Renal pelvis (tissue), 12 donors: ENCODE data around the gene USP54. TPM values are rescaled to one million over a fixed set of nuclear protein-coding genes. Genes with fewer than 3 reads are reported as not detected.
"Not testable (repeated sequence)": the region's sequence is repeated elsewhere in the genome, so short reads cannot be mapped to it uniquely, and the experiment has no call there.

Experiments used
- DNase-seq: peaks from one replicate; pipeline ENCODE4 v3.0.0-alpha.2; 2013
- long read RNA-seq, 16 experiments: transcript quantifications; one replicate each; lab custom pipeline, GENCODE V29; 2026
- polyA plus RNA-seq, 3 donors: library from polyadenylated mRNA; unstranded; fragments of 120-200 nt; gene quantifications; one replicate each; pipeline ENCODE4 v1.2.1, GENCODE V29; 2013; ENCODE audit not compliant: insufficient read length in 3 of 3

The USP54 gene, protein sequence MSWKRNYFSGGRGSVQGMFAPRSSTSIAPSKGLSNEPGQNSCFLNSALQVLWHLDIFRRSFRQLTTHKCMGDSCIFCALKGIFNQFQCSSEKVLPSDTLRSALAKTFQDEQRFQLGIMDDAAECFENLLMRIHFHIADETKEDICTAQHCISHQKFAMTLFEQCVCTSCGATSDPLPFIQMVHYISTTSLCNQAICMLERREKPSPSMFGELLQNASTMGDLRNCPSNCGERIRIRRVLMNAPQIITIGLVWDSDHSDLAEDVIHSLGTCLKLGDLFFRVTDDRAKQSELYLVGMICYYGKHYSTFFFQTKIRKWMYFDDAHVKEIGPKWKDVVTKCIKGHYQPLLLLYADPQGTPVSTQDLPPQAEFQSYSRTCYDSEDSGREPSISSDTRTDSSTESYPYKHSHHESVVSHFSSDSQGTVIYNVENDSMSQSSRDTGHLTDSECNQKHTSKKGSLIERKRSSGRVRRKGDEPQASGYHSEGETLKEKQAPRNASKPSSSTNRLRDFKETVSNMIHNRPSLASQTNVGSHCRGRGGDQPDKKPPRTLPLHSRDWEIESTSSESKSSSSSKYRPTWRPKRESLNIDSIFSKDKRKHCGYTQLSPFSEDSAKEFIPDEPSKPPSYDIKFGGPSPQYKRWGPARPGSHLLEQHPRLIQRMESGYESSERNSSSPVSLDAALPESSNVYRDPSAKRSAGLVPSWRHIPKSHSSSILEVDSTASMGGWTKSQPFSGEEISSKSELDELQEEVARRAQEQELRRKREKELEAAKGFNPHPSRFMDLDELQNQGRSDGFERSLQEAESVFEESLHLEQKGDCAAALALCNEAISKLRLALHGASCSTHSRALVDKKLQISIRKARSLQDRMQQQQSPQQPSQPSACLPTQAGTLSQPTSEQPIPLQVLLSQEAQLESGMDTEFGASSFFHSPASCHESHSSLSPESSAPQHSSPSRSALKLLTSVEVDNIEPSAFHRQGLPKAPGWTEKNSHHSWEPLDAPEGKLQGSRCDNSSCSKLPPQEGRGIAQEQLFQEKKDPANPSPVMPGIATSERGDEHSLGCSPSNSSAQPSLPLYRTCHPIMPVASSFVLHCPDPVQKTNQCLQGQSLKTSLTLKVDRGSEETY (N-terminal part only)
- polyA plus RNA-seq = 10 to 100 TPM; 30.0 to 51.1 (median 44.9) TPM
- long read RNA-seq, donor 1 = 0 reads
- long read RNA-seq, donor 2 = 0 reads
- long read RNA-seq, donor 3 = 0 reads
- long read RNA-seq, donor 4 = 0 reads
- long read RNA-seq, donor 5 = 0 reads
- long read RNA-seq, donor 6 = 0 reads
- long read RNA-seq, donor 7, partial matches to known transcripts = 5 of 6 reads
- long read RNA-seq, donor 7, other reads (novel, unspliced or antisense) = 0 of 6 reads
- long read RNA-seq, donor 8 = 0 reads
- long read RNA-seq, donor 9, partial matches to known transcripts = 0 of 1 reads
- long read RNA-seq, donor 9, other reads (novel, unspliced or antisense) = 0 of 1 reads
- long read RNA-seq, donor 10, partial matches to known transcripts = 0 of 2 reads
- long read RNA-seq, donor 10, other reads (novel, unspliced or antisense) = 0 of 2 reads
- long read RNA-seq, donor 11 = 0 reads
- long read RNA-seq, donor 12 = 0 reads
- long read RNA-seq, donor 13 = 0 reads
- long read RNA-seq, donor 14 = 0 reads
- long read RNA-seq, donor 15, partial matches to known transcripts = 5 of 6 reads
- long read RNA-seq, donor 15, other reads (novel, unspliced or antisense) = 0 of 6 reads
- long read RNA-seq, donor 16, partial matches to known transcripts = 0 of 1 reads
- long read RNA-seq, donor 16, other reads (novel, unspliced or antisense) = 0 of 1 reads

DNA sequence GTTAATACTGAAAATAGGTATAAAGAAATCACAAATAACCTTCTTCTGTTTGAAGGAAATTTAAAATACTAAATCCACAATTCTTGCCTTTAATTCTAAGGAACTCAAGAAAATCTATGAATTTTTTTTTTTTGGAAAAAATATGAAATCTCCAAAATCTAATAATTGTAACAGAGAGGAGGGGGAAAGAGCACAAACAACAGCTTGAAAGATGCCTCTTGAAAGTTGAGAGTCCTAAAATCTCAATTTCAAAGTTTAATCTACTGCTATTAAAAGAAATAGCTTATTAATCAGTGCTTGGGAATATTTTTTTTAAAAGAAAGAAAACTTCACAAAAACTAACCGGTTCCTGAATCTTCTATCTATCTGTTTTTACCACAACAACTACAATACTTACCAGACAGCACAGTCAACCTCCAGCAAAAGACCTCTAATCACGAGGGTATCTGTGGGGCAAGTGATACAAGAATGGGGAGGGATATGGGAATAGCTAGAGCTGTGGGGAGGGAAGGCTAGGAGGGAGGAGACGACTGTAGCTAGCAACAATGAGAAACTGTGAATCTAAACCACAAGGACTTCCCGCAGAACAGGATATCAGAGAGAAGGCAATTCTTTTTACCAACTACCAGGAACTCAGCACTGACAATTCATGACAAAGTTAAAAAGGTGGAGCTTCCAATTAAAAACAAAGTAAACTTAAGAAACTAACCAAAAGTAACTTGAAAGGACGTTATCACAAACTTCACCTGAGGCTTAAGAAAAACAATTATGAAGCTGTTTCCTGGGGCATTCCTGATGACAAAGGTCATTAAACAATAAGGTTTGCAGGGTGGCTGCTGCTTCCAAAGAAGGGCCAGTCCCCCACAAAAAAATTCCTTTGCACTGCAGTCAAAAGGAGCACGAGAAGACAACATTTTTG is at the start of gene USP54:
USP54 (minus strand) TSS at position 462 of the 919 bp plus-strand sequence. CDS start 15,684 bp downstream, outside the sequence.
- peak; percentile 39 for DNase-seq

DNA sequence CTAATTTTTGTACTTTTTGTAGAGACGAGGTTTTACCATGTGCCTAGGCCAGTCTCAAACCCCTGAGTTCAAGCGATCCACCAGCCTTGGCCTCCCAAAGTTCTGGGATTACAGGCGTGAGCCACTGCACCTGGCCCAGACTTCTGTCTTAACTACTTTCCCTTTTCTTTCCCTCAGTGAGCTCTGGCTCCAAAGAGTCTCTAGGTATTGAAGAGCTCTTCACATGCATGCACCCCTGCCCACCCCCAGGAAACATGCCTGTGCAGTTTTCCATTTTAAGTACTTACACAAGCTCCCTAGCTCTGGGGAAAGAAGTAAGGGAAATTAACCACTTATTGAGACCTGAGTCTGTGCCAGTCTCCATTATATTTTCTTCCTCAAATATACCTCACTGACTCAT is 48.1 kb upstream of the USP54 start:
- no peak for DNase-seq

- no peak for DNase-seq
Measured at GRCh38 chr10:73635781-73636180, 44.6 kb upstream of the USP54 start.

DNA sequence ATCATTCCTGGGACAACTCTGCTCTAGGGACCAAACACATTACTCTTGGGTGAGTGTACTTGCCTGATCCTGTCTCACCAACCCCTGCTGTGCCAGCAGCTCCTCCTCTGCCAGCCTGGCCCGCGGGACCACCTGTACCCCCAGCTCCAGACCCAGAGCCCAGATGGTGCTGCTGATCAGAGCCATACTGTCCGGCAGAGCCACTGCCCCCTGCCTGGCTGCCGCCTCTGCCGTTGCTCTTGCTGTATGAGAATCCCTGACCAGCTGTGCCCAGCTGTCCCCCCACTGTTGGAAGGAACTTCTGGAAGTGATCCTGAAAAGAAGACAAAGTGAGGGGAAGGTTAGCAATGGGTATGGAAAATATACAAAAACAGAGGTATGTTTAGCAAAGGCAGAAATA is 43.3 kb upstream of the USP54 start:
- DNase-seq = no peak

GRCh38 chr10:73629165-73629564 is 38.0 kb upstream of the USP54 start:
- no peak for DNase-seq

GRCh38 chr10:73628405-73628804 is 37.3 kb upstream of the USP54 start:
- DNase-seq = no peak

- no peak for DNase-seq
Measured at GRCh38 chr10:73627300-73627699, 36.2 kb upstream of the USP54 start.

- peak; percentile 99 for DNase-seq
Measured at GRCh38 chr10:73625884-73626752, 35.0 kb upstream of the USP54 start.

- peak; percentile 66 for DNase-seq
Measured at GRCh38 chr10:73625004-73625883, 34.1 kb upstream of the USP54 start.

GRCh38 chr10:73623056-73623455 is 31.9 kb upstream of the USP54 start:
- no peak for DNase-seq

GRCh38 chr10:73620974-73621373 is 29.8 kb upstream of the USP54 start:
- DNase-seq = not testable (repeated sequence)

GRCh38 chr10:73617143-73617542 is 26.0 kb upstream of the USP54 start:
- not testable (repeated sequence) for DNase-seq

DNA sequence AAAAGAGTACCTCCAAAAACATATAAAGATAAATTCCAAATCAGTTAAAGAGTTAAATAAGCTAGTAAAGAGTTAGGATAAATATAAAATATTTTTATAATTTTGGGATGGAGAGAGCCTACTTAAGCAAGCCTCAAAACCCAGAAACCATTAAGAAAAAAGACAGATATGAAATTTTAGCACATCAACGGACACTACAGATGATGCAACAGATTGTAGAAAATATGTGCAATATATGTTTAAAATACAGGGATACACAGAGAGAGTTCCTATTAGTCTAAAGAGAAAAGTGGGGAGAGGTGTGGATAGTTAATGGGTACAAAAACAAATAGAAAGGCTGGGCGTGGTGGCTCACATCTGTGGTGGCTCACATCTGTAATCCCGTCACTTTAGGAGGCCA is 23.6 kb upstream of the USP54 start:
- no peak for DNase-seq

DNA sequence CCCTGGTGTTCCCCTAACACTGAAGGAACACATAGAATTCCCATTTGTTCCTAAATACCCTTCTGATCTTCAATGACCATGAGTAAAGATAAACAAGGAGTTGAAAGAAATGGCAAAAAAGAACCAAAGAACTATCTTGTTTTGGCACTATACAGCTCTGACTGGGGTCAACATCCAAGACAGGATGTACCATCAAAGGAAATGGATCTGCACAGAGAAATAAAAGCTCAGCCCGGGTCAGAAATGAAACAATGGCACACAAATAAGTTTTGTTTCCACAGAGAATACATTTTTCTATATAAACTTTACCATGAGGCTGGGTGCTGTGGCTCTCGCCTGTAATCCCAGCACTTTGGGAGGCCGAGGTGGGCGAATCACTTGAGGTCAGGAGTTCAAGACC is 18.0 kb upstream of the USP54 start:
- DNase-seq = no peak

GRCh38 chr10:73601486-73601921 is 10.4 kb upstream of the USP54 start:
- DNase-seq = peak; percentile 55

- DNase-seq = no peak
Measured at GRCh38 chr10:73597346-73597745, 6.2 kb upstream of the USP54 start.

GRCh38 chr10:73593812-73594211 is 2.7 kb upstream of the USP54 start:
- DNase-seq = no peak

DNA sequence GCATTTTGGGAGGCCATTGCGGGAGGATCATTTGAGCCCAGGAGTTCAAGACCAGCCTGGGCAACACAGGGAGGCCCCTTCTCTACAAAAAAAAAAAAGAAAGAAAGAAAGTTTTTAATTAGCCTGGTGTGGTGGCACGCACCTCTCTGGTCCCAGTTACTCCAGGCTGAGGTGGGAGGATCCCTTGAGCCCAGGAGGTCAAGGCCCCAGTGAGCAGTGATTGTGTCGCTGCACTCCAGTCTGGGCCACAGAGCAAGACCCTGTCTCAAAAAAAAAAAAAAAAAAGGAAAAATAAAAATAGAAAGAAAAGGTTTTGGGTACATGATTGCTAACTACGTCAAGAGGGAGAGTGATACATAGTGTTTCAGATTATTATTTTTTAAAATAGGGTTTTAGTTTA is 2.0 kb upstream of the USP54 start:
- DNase-seq = no peak
